Kidney (tissue), 14 donors: Measurements from ENCODE around the gene WDR46. TPM values are rescaled to one million over a fixed set of nuclear protein-coding genes. Genes with fewer than 3 reads are reported as not detected.

ENCODE experiments used
- DNase-seq, 5 donors: peaks; one replicate each; pipeline ENCODE4 v3.0.0-alpha.2; 2013 to 2020
- FAIRE-seq: peaks from 2 replicates; lab custom pipeline; 2012; peaks lifted over from hg19 to GRCh38; lab: Jason Lieb, UNC
- H3K27ac ChIP-seq, 2 donors: one replicate each; pipeline ENCODE4 v1.7.0; 2013; ENCODE audit warnings: low read depth in 2 of 2, low read length in 2 of 2, inconsistent platforms in 1 of 2
- H3K27me3 ChIP-seq: one replicate; pipeline ENCODE4 v1.7.1; 2013; ENCODE audit warnings: low read length, inconsistent platforms; ENCODE audit not compliant: control insufficient read depth, insufficient read depth
- H3K36me3 ChIP-seq, 3 donors: one replicate each; pipeline versions ENCODE4 v1.7.0 to v1.7.1; 2013; ENCODE audit warnings: low read length in 3 of 3, control low read depth in 1 of 3, inconsistent platforms in 1 of 3; ENCODE audit not compliant: insufficient read depth in 3 of 3, control insufficient read depth in 2 of 3
- H3K4me1 ChIP-seq, 3 donors: one replicate each; pipeline versions ENCODE4 v1.7.0 to v1.7.1; 2013; ENCODE audit warnings: low read length in 3 of 3, inconsistent platforms in 1 of 3, low read depth in 1 of 3; ENCODE audit not compliant: control insufficient read depth in 2 of 3, insufficient read depth in 2 of 3
- H3K4me3 ChIP-seq, 3 donors: one replicate each; pipeline versions ENCODE4 v1.7.0 to v1.8.1; 2013; ENCODE audit warnings: low read length in 3 of 3, control low read depth in 1 of 3, inconsistent platforms in 1 of 3
- H3K9ac ChIP-seq, 3 donors: one replicate each; pipeline versions ENCODE4 v1.7.0 to v1.7.1; 2013; ENCODE audit warnings: low read length in 3 of 3, control low read depth in 1 of 3, inconsistent platforms in 1 of 3
- H3K9me3 ChIP-seq, 3 donors: one replicate each; pipeline versions ENCODE4 v1.7.0 to v1.7.1; 2013; ENCODE audit warnings: low read length in 3 of 3, control low read depth in 1 of 3, inconsistent platforms in 1 of 3; ENCODE audit not compliant: control insufficient read depth in 2 of 3, insufficient read depth in 1 of 3
- CTCF ChIP-seq: IDR thresholded peaks from 3 replicates; pipeline ENCODE4 v1.5.1; 2012; ENCODE audit warnings: mild to moderate bottlenecking, moderate library complexity, borderline replicate concordance; ENCODE audit not compliant: insufficient read depth; ENCODE audit errors: extremely low read depth
- intact Hi-C: fragments of 100-400 bp; cut with DNase I; formaldehyde crosslinking; loops from one replicate; pipeline ENCODE4 v1.11.1; 2022
- polyA plus RNA-seq: library from polyadenylated mRNA; stranded (reverse); fragments of 350-450 nt; fragmentation: Illumina TruSeq; extraction: RNeasy Lipid Tissue Mini Kit (QIAGEN cat#74804); gene quantifications from one replicate; pipeline ENCODE4 v1.2.3, GENCODE V29; 2014; ENCODE audit warnings: low read depth, low replicate concordance; ENCODE audit not compliant: insufficient read depth
- total RNA-seq: library from RNA; stranded (reverse); fragmentation: NEBNext Ultra II Directional; extraction: Animal tissue kit (Norgen Biotek cat#: 25700); gene quantifications from one replicate; pipeline ENCODE4 v1.2.1, GENCODE V29; 2021
- donor health status: control.
- donor health status: control.
- donor health status: control.
- donor health status: control.
- donor health status: control.
- donor health status: DM: yes; HTN: yes; CAD: no.
- donor health status: Normal renal cell carcinoma (clear cell type).

Gene WDR46
- total and polyA plus RNA-seq, 2 donors from 2014 or later, result 40.3 to 46.5 TPM

- H3K9me3 ChIP-seq, result no peaks in the 10 kb centered on the region
- peak in 1 of 5 donors; percentile 68 for DNase-seq
These were observed 8.5 kb downstream of the WDR46 start for GRCh38 chr6:33280539-33280938.

GRCh38 chr6:33279971-33280511, 9.0 kb downstream of the WDR46 start:
- intact Hi-C loops, result no loop called here
- DNase-seq, result peak; percentile 56 to 72 (median 67)
- H3K27me3 ChIP-seq, result no peaks in the 10 kb centered on the region
- H3K9ac ChIP-seq, result no peak overlapping the region
- H3K4me3 ChIP-seq, result no peak overlapping the region
- H3K4me1 ChIP-seq, result peaks cover 0 to 13% (median 0%) of the 10 kb centered on the region in 3 donors
- no peaks in the 10 kb centered on the region for H3K9me3 ChIP-seq
- TF ChIP-seq CTCF, result peak; percentile 29
- peaks cover 2 to 23% (median 15%) of the 10 kb centered on the region in 3 donors for H3K36me3 ChIP-seq
- FAIRE-seq, result no peak
- H3K27ac ChIP-seq, result no peak overlapping the region

More at GRCh38 chr6:33280539-33280938, 8.5 kb downstream of the WDR46 start:
- no peak for TF ChIP-seq CTCF
- Histone ChIP-seq H3K4me1 (peaks cover 0 to 13% (median 0%) of the 10 kb centered on the region in 3 donors), H3K27me3 (no peaks in the 10 kb centered on the region), H3K36me3 (peaks cover 2 to 23% (median 11%) of the 10 kb centered on the region in 3 donors), H3K4me3 (no peak overlapping the region), H3K27ac (no peak overlapping the region), H3K9ac (no peak overlapping the region)
- intact Hi-C loops, result no loop called here
- no peak for FAIRE-seq

GRCh38 chr6:33279257-33279695, 9.8 kb downstream of the WDR46 start:
- Histone ChIP-seq H3K9ac (no peak overlapping the region), H3K9me3 (no peaks in the 10 kb centered on the region), H3K4me3 (no peak overlapping the region), H3K27ac (no peak overlapping the region), H3K36me3 (peaks cover 2 to 26% (median 18%) of the 10 kb centered on the region in 3 donors), H3K27me3 (no peaks in the 10 kb centered on the region), H3K4me1 (peaks cover 0 to 16% (median 6%) of the 10 kb centered on the region in 3 donors)
- peak in 1 of 5 donors; percentile 71 for DNase-seq
- intact Hi-C loops, result no loop called here
- FAIRE-seq, result no peak
- TF ChIP-seq CTCF, result no peak
